Measurements from ENCODE around the gene ADAM8.

- TF ChIP-seq CTCF (IDR thresholded peaks at IDR 0.05 in 4 of 5, conservative IDR thresholded peaks at IDR 0.05 in 1 of 5) (no peak), POLR2A (IDR thresholded peaks at IDR 0.05) (no peak)
Observed at GRCh38 chr10:133249975-133250754, 26.5 kb downstream of the ADAM8 start.
